ENCODE results near the gene OS9.

GRCh38 chr12:57749061-57749460 is 55.1 kb downstream of the OS9 start:
- no peak for TF ChIP-seq POLR2A (IDR thresholded peaks at IDR 0.05)
- TF ChIP-seq EP300 (IDR thresholded peaks at IDR 0.05) = no peak
